CD4-positive, alpha-beta T cell treated with Interleukin-4 for 1 hour (primary cell): Measurements from ENCODE around the gene HSP90AA1.
"Not testable (repeated sequence)": the region's sequence is repeated elsewhere in the genome, so short reads cannot be mapped to it uniquely, and the experiment has no call there.

Source experiments
- DNase-seq, 2 donors: peaks; one replicate each; pipeline ENCODE4 v3.0.0-alpha.2; 2020 to 2022

HSP90AA1 gene

DNA sequence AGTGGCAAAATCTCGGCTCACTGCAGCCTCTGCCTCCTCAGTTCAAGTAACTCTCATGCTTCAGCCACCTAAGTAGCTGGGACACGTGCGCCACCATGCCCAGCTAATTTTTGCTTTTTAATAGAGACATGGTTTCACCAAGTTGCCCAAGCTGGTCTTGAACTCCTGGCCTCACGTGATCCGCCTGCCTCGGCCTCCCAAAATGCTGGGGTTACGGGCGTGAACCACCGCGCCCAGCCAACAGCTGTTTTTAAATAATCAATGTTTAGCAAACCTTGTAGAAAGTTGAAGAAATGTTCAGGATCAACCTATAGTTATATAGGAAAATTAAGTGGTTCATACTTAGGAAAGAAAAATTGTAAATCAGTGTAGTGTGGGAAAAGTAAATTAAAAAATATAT, 6.0 kb upstream of the HSP90AA1 start:
- DNase-seq, result no peak

DNA sequence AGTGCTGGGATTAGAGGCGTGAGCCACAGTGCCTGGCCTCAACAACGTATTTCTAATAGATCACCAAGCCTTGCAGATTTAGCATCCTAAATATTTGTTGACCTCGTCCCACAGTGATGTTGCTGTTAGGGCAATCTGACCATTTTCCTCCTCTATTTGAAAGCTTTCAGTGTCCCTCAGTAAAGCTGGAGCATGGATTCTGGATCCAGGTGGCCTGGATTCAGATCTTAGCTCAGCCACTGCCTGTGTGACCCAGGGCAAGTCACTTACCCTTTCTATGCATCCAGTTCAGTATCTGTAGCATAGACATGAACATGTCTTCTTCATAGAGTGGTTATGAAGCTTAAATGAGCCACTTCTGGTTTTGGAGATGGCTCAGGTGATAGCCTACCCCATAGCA, 3.9 kb upstream of the HSP90AA1 start:
- no peak for DNase-seq

DNA sequence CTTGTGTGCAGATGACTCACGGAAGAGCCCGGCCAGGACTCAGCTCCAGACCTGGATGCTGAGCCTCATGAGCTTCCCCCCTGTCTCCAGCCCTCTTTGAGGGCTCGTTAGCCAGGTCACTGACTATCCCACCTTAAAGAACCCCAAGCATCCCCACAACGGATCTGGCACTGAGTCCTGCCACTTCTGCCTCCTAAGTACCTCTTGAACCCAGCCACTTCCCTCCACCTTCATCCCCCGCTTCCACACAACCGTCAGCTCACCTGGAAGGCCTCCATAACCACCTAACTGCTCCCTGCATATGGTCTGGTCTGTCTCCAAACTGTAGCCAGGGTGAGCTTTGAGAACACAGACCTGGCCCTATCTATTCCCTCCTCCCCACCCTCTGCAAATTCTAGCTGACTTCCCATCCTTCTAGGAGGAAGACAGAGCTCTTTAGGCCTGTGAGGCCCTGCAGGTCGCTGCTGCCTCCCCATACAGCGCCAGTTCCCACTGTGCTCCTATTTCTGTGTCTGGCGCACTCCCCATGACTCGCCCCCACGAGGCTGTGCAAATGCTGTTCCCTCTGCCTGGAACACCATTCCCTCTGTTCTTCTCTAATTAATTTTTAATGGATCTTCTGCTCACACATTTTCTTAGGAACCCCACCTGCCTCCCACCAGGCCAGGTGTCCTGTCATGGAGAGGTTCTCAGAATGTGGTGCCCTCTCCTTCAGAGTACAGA, 2.9 kb upstream of the HSP90AA1 start:
- no peak for DNase-seq

DNA sequence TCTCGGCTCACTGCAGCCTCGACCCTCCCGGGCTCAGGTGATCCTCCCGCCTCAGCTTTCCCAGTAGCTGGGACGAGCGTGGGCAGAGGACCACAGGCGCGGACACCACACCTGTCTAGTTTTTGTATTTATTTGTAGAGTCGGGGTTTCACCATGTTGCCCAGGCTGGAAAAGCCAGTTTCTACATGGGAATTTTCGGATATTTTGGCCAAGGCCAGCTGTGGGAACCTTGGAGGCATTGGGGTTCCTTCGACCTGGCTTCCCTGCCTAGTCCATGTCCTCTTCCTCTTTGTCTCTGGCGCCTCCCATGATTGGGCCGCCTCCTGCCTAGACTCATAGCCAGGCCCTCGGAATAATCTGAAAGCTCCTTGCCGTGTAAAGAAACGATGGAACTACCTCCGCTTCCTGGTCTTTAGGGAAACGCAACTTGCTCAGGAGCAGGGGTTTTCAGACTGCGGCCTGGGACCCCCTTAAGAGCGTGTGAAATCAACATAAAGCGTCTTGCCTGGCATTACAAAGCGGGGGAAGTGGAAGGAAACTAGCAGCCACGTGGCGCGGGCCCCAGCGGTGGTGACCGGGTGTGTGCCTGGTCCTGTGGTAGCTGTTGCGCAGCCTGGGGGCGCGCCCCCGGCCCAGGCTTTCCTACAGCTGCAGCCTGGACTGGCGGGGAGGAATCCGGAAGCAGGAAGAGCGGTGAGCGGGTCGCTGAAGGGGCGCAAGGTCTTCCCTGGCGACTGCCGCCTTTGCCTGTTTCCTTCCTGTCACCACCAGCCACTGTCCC, 1.4 kb upstream of the HSP90AA1 start:
- peak; percentile 62 to 65 for DNase-seq

DNA sequence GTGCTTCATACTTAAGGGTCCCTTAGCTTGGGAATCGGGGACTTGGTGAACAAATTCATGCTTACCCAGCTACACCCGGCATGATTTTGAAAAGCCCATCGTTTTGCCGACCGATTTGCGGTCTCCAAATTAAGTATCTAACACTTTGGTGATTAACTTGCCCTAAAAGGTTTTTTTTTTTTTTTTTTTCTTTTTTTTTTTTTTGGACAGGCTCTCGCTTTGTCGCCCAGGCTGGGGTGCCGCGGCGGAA, 843 bp upstream of the HSP90AA1 start:
- no peak for DNase-seq

DNA sequence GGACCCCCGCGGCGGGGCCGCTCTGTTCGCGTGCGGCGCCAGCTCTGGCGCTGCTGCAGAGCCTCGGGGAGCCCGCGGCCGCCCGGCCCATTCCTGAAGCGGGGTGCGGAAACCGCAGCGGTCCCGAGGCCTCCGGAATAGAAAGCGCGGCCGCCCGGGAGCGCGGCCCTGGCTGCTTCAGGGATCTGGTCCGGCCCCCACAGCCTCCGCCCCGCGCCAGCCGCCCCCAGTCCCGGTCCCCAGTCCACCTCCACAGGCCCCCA, 204 bp downstream of the HSP90AA1 start:
- no peak for DNase-seq

DNA sequence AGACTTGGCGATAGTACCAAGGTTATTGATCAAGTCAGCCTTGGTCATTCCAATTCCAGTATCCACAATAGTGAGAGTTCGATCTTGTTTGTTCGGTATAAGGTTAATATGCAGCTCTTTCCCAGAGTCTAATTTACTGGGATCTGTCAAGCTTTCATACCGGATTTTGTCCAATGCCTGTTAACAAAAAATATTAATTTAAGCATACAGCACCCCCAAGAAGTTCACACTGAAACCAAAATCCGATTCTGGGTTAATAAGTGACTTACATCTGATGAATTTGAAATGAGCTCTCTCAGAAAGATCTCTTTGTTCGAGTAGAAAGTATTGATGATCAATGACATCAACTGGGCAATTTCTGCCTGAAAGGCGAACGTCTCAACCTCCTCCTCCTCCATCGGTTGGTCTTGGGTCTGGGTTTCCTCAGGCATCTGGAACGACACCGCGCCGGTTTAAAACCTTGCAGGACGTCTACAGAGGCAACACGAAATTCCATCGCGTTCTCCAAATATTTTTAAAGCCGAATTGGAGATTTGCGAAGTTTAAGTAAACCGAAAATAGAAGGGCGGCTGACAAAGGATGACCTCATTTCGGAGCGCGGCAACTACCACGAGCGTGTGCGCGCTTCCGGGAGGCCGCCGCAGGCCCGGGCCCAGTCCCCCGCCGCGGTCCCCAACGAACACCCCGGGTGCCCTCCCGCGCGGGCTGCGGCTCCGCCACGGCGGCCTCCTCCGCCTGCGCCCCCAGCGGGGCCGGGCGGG, 716 bp downstream of the HSP90AA1 start:
- peak; percentile 70 to 76 for DNase-seq

DNA sequence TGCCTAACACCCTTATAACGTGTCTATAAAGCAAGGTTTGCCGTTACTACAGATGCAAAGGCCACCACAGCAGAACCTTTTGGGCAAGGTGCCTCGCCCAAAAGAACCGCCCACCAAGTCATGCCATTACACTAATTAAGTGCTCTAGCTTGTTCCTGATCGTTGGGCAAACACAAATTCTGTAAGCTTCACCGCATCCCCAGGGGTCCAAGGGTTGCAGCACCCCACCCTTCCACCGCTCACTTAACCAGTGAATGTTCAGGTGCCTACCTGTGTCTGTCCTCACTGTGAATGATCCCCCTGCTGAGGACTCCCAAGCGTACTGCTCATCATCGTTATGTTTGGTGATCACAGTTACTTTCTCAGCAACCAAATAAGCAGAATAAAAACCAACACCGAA, 1.4 kb downstream of the HSP90AA1 start:
- DNase-seq, result peak in 1 of 2 donors; percentile 38

DNA sequence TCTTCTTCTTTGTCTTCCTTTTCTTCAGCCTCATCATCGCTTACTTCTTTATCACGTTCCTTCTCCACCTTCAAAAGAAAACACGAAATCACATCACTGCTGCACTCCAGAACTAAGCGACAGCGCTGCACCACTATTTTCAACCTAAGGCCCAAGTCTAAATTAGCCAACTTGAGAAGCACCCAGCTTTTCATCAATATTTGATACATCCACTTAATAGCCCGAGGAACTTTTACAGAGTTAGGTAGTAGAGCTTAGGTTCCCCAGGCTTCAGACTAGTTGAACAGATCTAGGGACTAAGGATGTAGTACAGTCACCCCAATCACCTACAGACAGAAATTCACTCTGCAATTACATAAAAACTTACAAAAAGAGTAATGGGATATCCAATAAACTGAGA, 1.9 kb downstream of the HSP90AA1 start:
- no peak for DNase-seq

DNA sequence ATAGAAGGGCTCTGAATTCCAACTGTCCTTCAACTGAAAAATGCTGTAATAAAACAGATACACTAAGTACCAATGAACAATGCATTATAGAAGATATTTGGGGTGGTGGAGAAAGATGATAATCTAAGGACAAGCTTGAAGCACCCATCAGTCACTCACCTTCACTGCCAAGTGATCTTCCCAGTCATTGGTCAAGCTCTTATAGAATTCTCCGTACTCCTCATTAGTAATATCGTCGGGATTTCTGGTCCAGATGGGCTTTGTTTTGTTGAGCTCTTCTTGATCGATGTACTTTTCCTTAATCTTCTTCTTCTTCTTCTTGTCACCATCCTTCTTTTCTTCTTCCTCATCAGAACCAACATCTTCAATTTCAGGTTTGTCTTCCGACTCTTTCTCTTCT, 2.3 kb downstream of the HSP90AA1 start:
- not testable (repeated sequence) for DNase-seq

DNA sequence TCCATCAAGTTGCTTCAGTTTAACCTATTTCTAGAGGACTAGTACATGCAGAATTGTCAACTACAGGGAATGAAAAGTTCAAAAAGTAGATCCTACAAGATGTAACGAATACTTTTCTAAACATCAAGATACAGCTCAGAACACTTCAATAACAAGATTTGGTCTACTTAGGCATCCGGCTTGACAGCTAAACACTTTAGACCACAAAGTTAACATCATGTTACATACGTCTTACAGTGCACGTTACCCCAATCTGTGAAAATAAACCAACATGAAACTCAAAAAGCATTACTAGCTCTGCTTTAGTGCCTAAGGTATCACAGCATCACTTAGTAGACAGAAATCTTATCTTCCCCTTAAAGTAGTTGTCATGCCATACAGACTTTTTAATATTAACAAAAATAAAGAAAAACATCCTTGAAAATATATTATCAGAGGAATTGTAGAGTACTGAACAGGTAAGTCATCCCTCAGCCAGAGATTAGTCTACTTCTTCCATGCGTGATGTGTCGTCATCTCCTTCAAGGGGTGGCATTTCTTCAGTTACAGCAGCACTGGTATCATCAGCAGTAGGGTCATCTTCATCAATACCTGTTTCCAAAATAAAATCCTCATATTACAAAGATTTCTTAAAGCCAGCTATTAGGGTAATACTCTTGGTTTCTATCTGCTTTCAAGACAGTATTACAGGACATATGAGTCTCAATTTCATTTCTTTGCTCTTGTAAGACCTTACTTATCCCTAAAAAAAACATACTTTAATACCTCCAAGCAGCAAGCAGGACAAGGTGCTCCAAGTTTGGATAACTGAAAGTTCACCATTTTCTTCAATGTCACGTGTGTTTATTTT, 5.4 kb downstream of the HSP90AA1 start:
- peak in 1 of 2 donors; percentile 28 for DNase-seq

DNA sequence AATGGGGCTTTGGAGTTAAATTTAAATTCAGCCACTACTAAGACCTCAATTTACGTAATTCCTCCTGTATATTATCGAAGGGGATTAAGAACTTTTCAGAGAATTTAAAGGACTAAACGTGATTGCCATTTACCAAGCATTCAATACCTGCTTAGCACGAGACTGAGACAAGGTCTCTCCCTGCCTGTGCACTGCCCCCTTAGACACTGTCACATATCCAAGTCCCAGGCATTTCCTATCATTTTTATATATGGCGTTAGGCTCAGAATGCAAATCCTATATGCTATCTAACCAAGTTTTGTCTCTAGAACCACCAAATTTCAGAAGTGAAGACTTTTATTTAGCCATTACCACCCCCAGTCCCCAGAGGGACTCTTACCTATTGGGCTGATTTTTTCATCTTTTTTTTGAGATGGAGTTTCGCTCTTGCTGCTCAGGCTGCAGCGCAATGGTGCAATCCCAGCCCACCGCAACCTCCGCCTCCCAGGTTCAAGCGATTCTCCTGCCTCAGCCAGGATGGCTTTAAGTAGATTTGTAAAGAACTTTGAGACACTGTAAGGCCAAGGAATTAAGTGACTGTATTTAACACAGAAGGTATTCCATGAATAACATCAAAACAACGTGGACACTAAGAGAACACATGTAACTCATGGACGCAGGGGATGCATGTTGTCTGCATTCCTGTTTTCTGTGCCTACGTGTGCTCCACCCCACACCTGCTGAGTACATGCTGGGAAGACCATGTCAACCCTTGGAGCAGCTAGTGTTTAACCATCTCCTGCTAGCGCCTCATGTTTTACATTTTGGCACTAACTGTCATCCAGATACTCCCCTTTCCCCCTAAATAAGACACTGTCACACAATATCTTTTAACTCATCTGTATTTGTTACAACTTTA, 6.4 kb downstream of the HSP90AA1 start:
- DNase-seq, result peak; percentile 32 to 48

DNA sequence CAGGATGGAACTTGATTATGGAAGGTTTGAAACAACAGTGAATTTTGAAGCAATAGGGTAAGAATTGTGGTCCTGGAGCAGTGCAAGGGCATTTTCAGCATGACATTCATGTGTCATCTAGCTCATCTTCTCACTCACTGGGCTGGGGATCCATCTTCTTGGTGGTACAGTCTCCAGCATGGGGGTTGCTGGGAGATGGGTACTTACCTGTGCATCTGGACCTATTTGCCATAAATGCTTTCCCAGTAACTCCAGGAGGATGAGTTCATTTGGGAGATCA, 7.2 kb downstream of the HSP90AA1 start:
- DNase-seq, result peak; percentile 38 to 57

DNA sequence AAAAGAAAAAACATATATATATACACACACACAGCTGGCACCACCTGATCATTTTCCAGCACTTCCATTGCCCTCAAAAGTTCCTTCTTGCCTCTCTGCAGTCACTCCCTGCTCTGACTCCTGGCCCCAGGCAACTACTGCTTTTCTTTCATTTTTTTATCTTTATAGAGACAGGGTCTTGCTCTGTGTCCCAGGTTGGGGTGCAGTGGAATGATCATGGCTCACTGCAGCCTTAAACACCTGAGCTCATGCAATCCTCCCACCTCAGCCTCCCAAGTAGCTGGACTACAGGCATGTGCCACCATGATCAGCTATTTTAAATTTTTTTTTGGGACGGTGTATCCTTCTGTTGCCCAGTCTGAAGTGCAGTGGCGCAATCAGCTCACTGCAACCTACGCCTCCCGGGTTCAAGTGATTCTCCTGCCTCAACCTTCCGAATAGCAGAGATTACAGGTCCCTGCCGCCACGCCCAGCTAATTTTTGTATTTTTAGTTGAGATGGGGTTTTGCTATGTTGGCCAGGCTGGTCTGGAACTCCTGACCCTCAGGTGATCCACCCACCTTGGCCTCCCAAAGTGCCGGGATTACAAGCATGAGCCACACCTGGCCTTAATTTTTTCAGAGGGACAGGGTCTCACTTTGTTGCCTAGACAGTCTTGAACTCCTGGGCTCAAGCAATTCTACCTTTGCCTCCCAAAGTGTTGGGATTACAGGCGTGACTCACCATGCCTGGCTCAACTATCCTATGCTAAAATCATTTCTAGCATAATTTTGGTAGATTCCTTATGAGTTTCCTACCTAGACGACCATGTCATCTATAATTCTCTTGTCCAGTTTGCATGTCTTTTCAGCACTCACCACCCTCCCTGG, 7.8 kb downstream of the HSP90AA1 start:
- DNase-seq, result peak; percentile 56 to 58

DNA sequence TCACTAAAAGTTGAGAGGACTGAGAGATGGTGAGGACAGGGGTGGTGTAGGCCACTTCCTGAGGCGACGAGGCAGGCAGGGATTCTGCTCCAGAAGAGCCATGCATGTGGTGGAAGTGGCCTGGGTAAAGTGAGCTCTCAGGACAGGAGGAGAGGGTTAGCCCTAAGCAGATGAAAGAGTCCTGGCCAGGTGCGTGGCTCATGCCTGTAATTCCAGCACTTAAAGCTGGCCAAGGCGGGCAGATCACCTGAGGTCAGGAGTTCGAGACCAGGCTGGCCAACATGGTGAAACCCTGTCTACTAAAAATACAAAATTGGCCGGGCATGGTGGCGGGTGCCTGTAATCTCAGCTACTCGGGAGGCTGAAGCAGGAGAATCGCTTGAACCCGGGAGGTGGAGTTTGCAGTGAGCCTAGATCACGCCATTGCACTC, 8.5 kb downstream of the HSP90AA1 start:
- peak; percentile 48 to 50 for DNase-seq

DNA sequence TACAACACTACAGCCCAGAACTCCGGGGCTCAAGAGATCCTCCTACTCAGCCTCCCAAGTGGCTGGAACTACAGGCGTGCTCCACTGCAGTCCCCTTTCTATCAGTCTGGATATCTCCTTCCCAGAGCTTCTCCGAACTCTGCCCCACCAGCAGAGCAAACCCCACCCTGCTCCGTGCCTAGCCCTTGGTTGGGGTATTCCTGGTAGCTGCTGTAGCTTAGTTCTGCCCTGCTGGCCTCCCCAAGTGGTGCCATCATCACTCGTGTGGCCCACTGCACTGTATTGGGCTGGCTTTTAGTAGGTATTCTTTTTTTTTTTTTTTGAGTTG, 9.5 kb downstream of the HSP90AA1 start:
- peak; percentile 58 to 61 for DNase-seq

DNA sequence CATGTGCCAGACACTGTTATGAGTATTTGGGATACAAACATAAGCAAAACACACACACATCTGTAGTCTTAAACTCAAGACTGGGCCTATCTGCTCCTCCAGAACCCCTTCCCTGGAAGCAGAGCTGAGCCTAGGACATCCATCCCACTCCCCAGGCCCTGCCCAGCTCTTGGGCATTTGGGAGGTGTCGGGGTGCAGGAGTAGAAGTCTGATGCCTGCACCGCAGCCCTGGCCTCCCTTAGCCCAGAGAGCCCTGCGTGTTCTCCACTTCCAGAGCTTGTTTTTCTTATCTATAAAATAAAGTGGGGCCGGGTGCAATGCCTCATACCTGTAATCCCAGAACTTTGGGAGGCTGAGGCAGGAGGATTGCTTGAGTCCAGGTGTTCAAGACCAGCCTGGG, 11.7 kb downstream of the HSP90AA1 start:
- peak in 1 of 2 donors; percentile 49 for DNase-seq

DNA sequence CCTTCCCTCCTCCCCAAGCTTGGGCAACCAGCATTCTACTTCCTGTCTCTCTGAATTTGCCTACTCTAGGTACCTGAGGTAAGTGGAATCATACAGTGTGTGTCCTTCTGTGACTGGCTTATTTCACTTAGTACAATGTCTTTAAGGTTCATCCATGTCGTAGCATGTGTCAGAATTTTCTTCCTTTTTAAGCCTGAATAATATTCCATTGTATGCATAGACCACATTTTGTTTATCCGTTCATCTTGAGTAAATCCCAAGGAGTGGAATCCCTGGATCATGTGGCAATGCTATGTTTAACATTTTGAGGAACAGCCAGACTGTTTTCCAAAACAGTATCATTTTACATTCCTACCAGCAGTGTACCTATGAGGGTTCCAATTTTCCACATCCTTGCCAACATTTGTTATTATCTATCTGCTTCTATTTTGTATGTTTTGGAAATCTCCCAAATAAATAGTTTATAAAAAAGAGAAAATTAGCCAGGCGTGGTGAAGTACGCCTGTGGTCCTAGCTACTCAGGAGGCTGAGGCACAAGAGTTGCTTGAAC, 12.4 kb downstream of the HSP90AA1 start:
- peak in 1 of 2 donors; percentile 34 for DNase-seq

DNA sequence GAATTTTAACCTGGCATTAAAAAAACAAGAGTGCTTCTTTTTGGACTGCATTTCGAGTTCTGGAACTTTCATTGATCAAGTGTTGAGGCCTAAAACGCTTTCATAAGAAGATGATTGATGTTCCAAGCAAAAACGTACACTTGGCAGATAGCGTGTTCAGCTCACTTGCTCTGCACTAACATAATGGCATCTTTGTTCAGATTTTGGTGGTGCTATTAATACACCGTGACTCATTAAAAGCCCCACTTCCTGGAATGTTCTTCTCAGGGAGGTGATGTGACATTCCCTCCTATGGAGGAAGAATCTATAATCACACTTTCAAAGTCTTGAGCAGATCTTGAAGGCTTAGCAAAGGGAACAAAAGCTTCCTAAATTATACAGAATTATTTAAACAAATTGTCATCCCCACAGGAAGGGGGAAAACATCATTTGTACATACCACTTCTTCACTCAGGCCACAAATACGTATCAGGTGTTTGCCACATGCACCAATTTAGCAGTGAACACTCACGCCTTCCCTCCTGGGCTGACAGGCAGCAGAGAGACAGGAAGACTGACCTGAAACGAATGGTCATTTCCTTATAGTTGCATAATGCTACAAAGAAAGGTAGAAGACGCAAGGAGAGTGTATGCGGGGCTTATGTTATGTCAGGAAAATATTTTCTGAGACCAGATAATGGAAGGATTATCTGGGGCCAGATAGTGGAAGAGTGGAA, 15.4 kb downstream of the HSP90AA1 start:
- DNase-seq, result peak in 1 of 2 donors; percentile 31

DNA sequence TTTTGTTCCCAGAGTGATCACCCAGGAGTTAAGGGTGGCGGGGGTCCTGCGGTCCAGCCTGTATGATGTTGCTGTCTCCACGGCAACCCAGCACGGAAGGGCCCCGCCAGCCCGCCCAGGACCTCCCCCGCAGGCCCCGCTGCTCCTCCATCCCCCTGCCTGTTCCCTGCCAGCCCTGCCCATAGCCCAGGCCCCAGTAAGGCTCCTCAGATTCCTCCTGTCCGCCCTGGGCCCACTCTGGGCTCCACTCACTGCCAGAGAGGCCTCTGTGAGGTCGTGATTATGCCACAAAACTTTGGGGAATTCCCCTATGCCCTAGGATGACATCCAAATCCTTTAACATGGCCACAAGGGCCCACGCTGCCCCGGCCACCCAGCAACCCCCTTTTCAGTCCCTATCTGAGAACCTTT, 20.8 kb downstream of the HSP90AA1 start:
- DNase-seq, result no peak
